ENCODE measurements around the gene AGMAT. TPM values are rescaled to one million over a fixed set of nuclear protein-coding genes. Genes with fewer than 3 reads are reported as not detected.

AGMAT gene
- total RNA-seq, 2 donors from 2014 or later: 0.96 to 1.9 TPM

- no peak for DNase-seq (ENCODE audit: low spot score)
- H3K4me1 ChIP-seq (replicated peaks): peaks cover 21% of the 10 kb centered on the region
- TF ChIP-seq CTCF (IDR thresholded peaks at IDR 0.05) (no peak), POLR2A (IDR thresholded peaks at IDR 0.05) (no peak), POLR2AphosphoS5 (IDR thresholded peaks at IDR 0.05) (no peak)
- H3K27me3 ChIP-seq (replicated peaks; ENCODE audit: insufficient read depth): no peaks in the 10 kb centered on the region
- H3K4me3 ChIP-seq: no peak overlapping the region
- intact Hi-C loops (cut with DNase I): no loop called here
- H3K27ac ChIP-seq: peak overlapping the region in 1 of 2 donors; percentile 7
- 84% methylated on average over 7 of the region's 7 CpGs for WGBS
- H3K36me3 ChIP-seq: peaks cover 0 to 3% of the 10 kb centered on the region in 2 donors
- H3K9me3 ChIP-seq: no peaks in the 10 kb centered on the region
These were observed 38.0 kb upstream of the AGMAT start for GRCh38 chr1:15622712-15623373.

GRCh38 chr1:15621975-15622374 lies 37.1 kb upstream of the AGMAT start:
- H3K4me3 ChIP-seq: no peak overlapping the region
- peaks cover 21% of the 10 kb centered on the region for H3K4me1 ChIP-seq (replicated peaks)
- H3K27me3 ChIP-seq (replicated peaks; ENCODE audit: insufficient read depth): no peaks in the 10 kb centered on the region
- intact Hi-C loops (cut with DNase I): no loop called here
- no peaks in the 10 kb centered on the region for H3K9me3 ChIP-seq
- no peak for DNase-seq (ENCODE audit: low spot score)
- peaks cover 0 to 3% of the 10 kb centered on the region in 2 donors for H3K36me3 ChIP-seq
- H3K27ac ChIP-seq: peak overlapping the region in 1 of 2 donors; percentile 7
- 55% methylated on average over 5 of the region's 5 CpGs for WGBS
- TF ChIP-seq POLR2AphosphoS5 (IDR thresholded peaks at IDR 0.05): no peak
- TF ChIP-seq POLR2A (IDR thresholded peaks at IDR 0.05): no peak
- TF ChIP-seq CTCF (IDR thresholded peaks at IDR 0.05): no peak

GRCh38 chr1:15620902-15621682 lies 36.2 kb upstream of the AGMAT start:
- WGBS: 94% methylated on average over 7 of the region's 7 CpGs
- no peak for TF ChIP-seq POLR2AphosphoS5 (IDR thresholded peaks at IDR 0.05)
- TF ChIP-seq CTCF (IDR thresholded peaks at IDR 0.05): no peak
- DNase-seq (ENCODE audit: low spot score): no peak
- Histone ChIP-seq H3K4me1 (replicated peaks) (peaks cover 17% of the 10 kb centered on the region), H3K27me3 (replicated peaks; ENCODE audit: insufficient read depth) (no peaks in the 10 kb centered on the region), H3K27ac (no peak overlapping the region), H3K4me3 (no peak overlapping the region), H3K9me3 (no peaks in the 10 kb centered on the region), H3K36me3 (no peaks in the 10 kb centered on the region)
- intact Hi-C loops (cut with DNase I): no loop called here

- Histone ChIP-seq H3K4me1 (replicated peaks) (peaks cover 10% of the 10 kb centered on the region), H3K27me3 (replicated peaks; ENCODE audit: insufficient read depth) (no peaks in the 10 kb centered on the region), H3K9me3 (no peaks in the 10 kb centered on the region), H3K27ac (peak overlapping the region; percentile 96 to 97), H3K36me3 (no peaks in the 10 kb centered on the region), H3K4me3 (no peak overlapping the region)
- no peak for TF ChIP-seq POLR2A (IDR thresholded peaks at IDR 0.05)
- TF ChIP-seq CTCF (IDR thresholded peaks at IDR 0.05): no peak
- TF ChIP-seq POLR2AphosphoS5 (IDR thresholded peaks at IDR 0.05): no peak
- DNase-seq (ENCODE audit: low spot score): no peak
- intact Hi-C loops (cut with DNase I): no loop called here
- WGBS: 23% methylated on average over 1 of the region's 1 CpG
These were observed 35.3 kb upstream of the AGMAT start for GRCh38 chr1:15620155-15620545.

Data from prostate gland (tissue), 2 donors.